Endodermal cell (in vitro differentiated cells): Measurements from ENCODE around the gene IL31RA. TPM values are rescaled to one million over a fixed set of nuclear protein-coding genes. Genes with fewer than 3 reads are reported as not detected.

Source experiments
- DNase-seq: peaks from one replicate; pipeline ENCODE4 v3.0.0-alpha.2; 2017
- H3K27ac ChIP-seq: 2 replicates; pipeline ENCODE4 v1.5.1; 2013; ENCODE audit warnings: mild to moderate bottlenecking, low read depth, low read length, moderate library complexity
- H3K27me3 ChIP-seq: 2 replicates; pipeline ENCODE4 v1.6.1; 2013; ENCODE audit warnings: mild to moderate bottlenecking, low read length, moderate library complexity; ENCODE audit not compliant: insufficient read depth, control insufficient read depth, poor library complexity, severe bottlenecking
- H3K36me3 ChIP-seq: 2 replicates; pipeline ENCODE4 v1.7.0; 2013; ENCODE audit warnings: mild to moderate bottlenecking, low read length, moderate library complexity; ENCODE audit not compliant: control insufficient read depth, insufficient read depth
- H3K4me1 ChIP-seq: one replicate; pipeline ENCODE4 v1.7.0; 2013; ENCODE audit warnings: low read length; ENCODE audit not compliant: control insufficient read depth, insufficient read depth
- H3K4me3 ChIP-seq: 2 replicates; pipeline ENCODE4 v1.5.1; 2013; ENCODE audit warnings: mild to moderate bottlenecking, low read length, moderate library complexity
- H3K9ac ChIP-seq: 2 replicates; pipeline ENCODE4 v1.6.1; 2013; ENCODE audit warnings: mild to moderate bottlenecking, low read length, moderate library complexity; ENCODE audit not compliant: poor library complexity, severe bottlenecking; ENCODE audit errors: extremely low read depth
- H3K9me3 ChIP-seq: 2 replicates; pipeline ENCODE4 v1.6.1; 2013; ENCODE audit warnings: mild to moderate bottlenecking, low read length, moderate library complexity; ENCODE audit not compliant: control insufficient read depth
- H3K27ac Mint-ChIP-seq: 2 replicates; pipeline ENCODE4 v1.8.0; 2020; ENCODE audit warnings: mixed read lengths
- H3K27me3 Mint-ChIP-seq: 2 replicates; pipeline ENCODE4 v1.8.0; 2021; ENCODE audit warnings: mild to moderate bottlenecking, mixed read lengths; ENCODE audit not compliant: insufficient read depth
- H3K36me3 Mint-ChIP-seq: 2 replicates; pipeline ENCODE4 v1.8.0; 2020; ENCODE audit warnings: low read depth, mixed read lengths
- H3K4me1 Mint-ChIP-seq: 2 replicates; pipeline ENCODE4 v1.8.0; 2020; ENCODE audit warnings: mixed read lengths
- H3K4me3 Mint-ChIP-seq: 2 replicates; pipeline ENCODE4 v1.8.0; 2020; ENCODE audit warnings: mild to moderate bottlenecking, moderate library complexity, mixed read lengths
- H3K9me3 Mint-ChIP-seq: 2 replicates; pipeline ENCODE4 v1.8.0; 2020; ENCODE audit warnings: mild to moderate bottlenecking, mixed read lengths
- CTCF ChIP-seq: fragments of 200-600 bp; sonication (generic); conservative IDR thresholded peaks from 2 replicates; pipeline ENCODE4 v1.5.0; 2021; ENCODE audit warnings: antibody characterized with exemption, mild to moderate bottlenecking
- WGBS, 2 experiments: methylation state at CpG; one replicate each; pipeline versions ENCODE4 v1.1.5 to v1.1.7; 2013; ENCODE audit warnings: missing lambda C conversion rate in 2 of 2, mixed read lengths in 1 of 2; ENCODE audit not compliant: insufficient coverage in 1 of 2, insufficient read length in 1 of 2; 5-methylcytosine and 5-hydroxymethylcytosine counted together
- total RNA-seq, 2 donors: library from RNA; stranded (reverse); fragmentation: NEBNext Ultra II Directional in 1 of 2; extraction: Animal tissue kit (Norgen Biotek cat#: 25700) in 1 of 2; gene quantifications; 2 replicates in 1 of 2; 3 replicates in 1 of 2; pipeline ENCODE4 v1.2.1, GENCODE V29; 2021

The IL31RA gene
- total RNA-seq, 2 donors from 2014 or later, result not detected

GRCh38 chr5:55895346-55895745 is 44.2 kb downstream of the IL31RA start:
- 83 to 90% methylated on average over 3 of the region's 3 CpGs for WGBS, 2 experiments
- no peaks in the 10 kb centered on the region for H3K36me3 ChIP-seq
- H3K9me3 ChIP-seq, result peaks cover 6% of the 10 kb centered on the region
- no peak for DNase-seq
- no peak for TF ChIP-seq CTCF
- no peak overlapping the region for H3K4me3 Mint-ChIP-seq
- H3K9ac ChIP-seq, result no peak overlapping the region
- no peaks in the 10 kb centered on the region for H3K4me1 ChIP-seq
- no peaks in the 10 kb centered on the region for H3K27me3 ChIP-seq
- H3K27ac ChIP-seq, result no peak overlapping the region
- peaks cover 2% of the 10 kb centered on the region for H3K27me3 Mint-ChIP-seq
- no peak overlapping the region for H3K27ac Mint-ChIP-seq
- peaks cover 4% of the 10 kb centered on the region for H3K9me3 Mint-ChIP-seq
- no peaks in the 10 kb centered on the region for H3K36me3 Mint-ChIP-seq
- no peak overlapping the region for H3K4me3 ChIP-seq
- no peaks in the 10 kb centered on the region for H3K4me1 Mint-ChIP-seq

- DNase-seq, result no peak
- Mint-ChIP-seq H3K4me1 (no peaks in the 10 kb centered on the region), H3K4me3 (no peak overlapping the region), H3K36me3 (no peaks in the 10 kb centered on the region), H3K27ac (no peak overlapping the region), H3K27me3 (peaks cover 2% of the 10 kb centered on the region), H3K9me3 (peaks cover 2% of the 10 kb centered on the region)
- Histone ChIP-seq H3K27me3 (no peaks in the 10 kb centered on the region), H3K4me3 (no peak overlapping the region), H3K36me3 (no peaks in the 10 kb centered on the region), H3K27ac (no peak overlapping the region), H3K9me3 (peaks cover 3% of the 10 kb centered on the region), H3K9ac (no peak overlapping the region), H3K4me1 (no peaks in the 10 kb centered on the region)
- 100% methylated on average over 2 of the region's 2 CpGs; no CpG with 5 or more reads in 1 of the 2 experiments for WGBS, 2 experiments
- TF ChIP-seq CTCF, result no peak
Measured at GRCh38 chr5:55896238-55896637, 45.1 kb downstream of the IL31RA start.

- no peaks in the 10 kb centered on the region for H3K36me3 ChIP-seq
- no peak overlapping the region for H3K27ac ChIP-seq
- no peak for DNase-seq
- no peaks in the 10 kb centered on the region for H3K9me3 ChIP-seq
- WGBS, 2 experiments, result 82% methylated on average over 2 of the region's 2 CpGs; no CpG with 5 or more reads in 1 of the 2 experiments
- Mint-ChIP-seq H3K4me3 (no peak overlapping the region), H3K9me3 (no peaks in the 10 kb centered on the region), H3K4me1 (no peaks in the 10 kb centered on the region), H3K36me3 (no peaks in the 10 kb centered on the region), H3K27me3 (peaks cover 2% of the 10 kb centered on the region), H3K27ac (no peak overlapping the region)
- no peak overlapping the region for H3K9ac ChIP-seq
- no peak for TF ChIP-seq CTCF
- H3K4me3 ChIP-seq, result no peak overlapping the region
- no peaks in the 10 kb centered on the region for H3K27me3 ChIP-seq
- H3K4me1 ChIP-seq, result no peaks in the 10 kb centered on the region
Measured at GRCh38 chr5:55896663-55897062, 45.5 kb downstream of the IL31RA start.
